Cardiac fibroblast (primary cell): ENCODE results near the gene FEV.

Experiments
- DNase-seq, 2 donors: peaks; one replicate each; pipeline versions ENCODE4 v3.0.0 to v3.0.0-alpha.2; 2010; ENCODE audit warnings: low read depth in 2 of 2
- H3K4me3 ChIP-seq, 2 donors: replicated peaks in 1 of 2; 1 replicate in 1 of 2; 2 replicates in 1 of 2; pipeline ENCODE4 v1.5.1; 2011; ENCODE audit warnings: low read depth in 2 of 2, low read length in 2 of 2, mild to moderate bottlenecking in 2 of 2, moderate library complexity in 1 of 2
- CTCF ChIP-seq: IDR thresholded peaks from one replicate; pipeline ENCODE4 v1.5.1; 2011; ENCODE audit warnings: low read depth, mild to moderate bottlenecking, low read length, inconsistent platforms

Gene FEV

GRCh38 chr2:218983263-218983933, 1.6 kb downstream of the FEV start:
- no peak for DNase-seq
- no peak overlapping the region for H3K4me3 ChIP-seq
- no peak for TF ChIP-seq CTCF

GRCh38 chr2:218982586-218983262, 2.3 kb downstream of the FEV start:
- no peak for TF ChIP-seq CTCF
- H3K4me3 ChIP-seq = no peak overlapping the region
- DNase-seq = no peak

- H3K4me3 ChIP-seq = peak overlapping the region in 1 of 2 donors; percentile 21
- TF ChIP-seq CTCF = no peak
- DNase-seq = peak in 1 of 2 donors; percentile 20
Measured at GRCh38 chr2:218981881-218982585, 3.0 kb downstream of the FEV start.

GRCh38 chr2:218981390-218981880, 3.5 kb downstream of the FEV start:
- no peak overlapping the region for H3K4me3 ChIP-seq
- DNase-seq = no peak
- TF ChIP-seq CTCF = no peak

- no peak for TF ChIP-seq CTCF
- no peak overlapping the region for H3K4me3 ChIP-seq
- no peak for DNase-seq
Measured at GRCh38 chr2:218980735-218981389, 4.1 kb downstream of the FEV start.

- peak; percentile 84 for TF ChIP-seq CTCF
- peak overlapping the region; percentile 22 to 32 for H3K4me3 ChIP-seq
- DNase-seq = peak; percentile 83 to 84
Measured at GRCh38 chr2:218979846-218980734, 4.9 kb downstream of the FEV start.
